HEK293T (cell line): ENCODE results near the gene TNIK.

ENCODE experiments used
- CTCF ChIA-PET: fragments of 350-600 bp; formaldehyde crosslinking; extraction: SDS; loops from one replicate; lab custom pipeline; 2021; ENCODE audit warnings: antibody characterized with exemption, inconsistent platforms; lab: Yijun Ruan, JAX
- POLR2A ChIA-PET: fragments of 350-600 bp; formaldehyde crosslinking; extraction: SDS; loops from one replicate; lab custom pipeline; 2020; ENCODE audit warnings: antibody characterized with exemption, inconsistent platforms; lab: Yijun Ruan, JAX
- DNase-seq: peaks from one replicate; pipeline ENCODE4 v3.0.0; 2012; ENCODE audit warnings: mixed read lengths; ENCODE audit errors: extremely low spot score
- ARNT ChIP-seq: fragments of 450-650 bp; IDR thresholded peaks from 2 replicates; pipeline ENCODE4 v1.6.1; 2017; ENCODE audit warnings: mild to moderate bottlenecking
- BHLHE40 ChIP-seq: fragments of 450-650 bp; IDR thresholded peaks from 2 replicates; pipeline ENCODE4 v1.6.1; 2016; ENCODE audit warnings: mild to moderate bottlenecking, moderate library complexity, borderline replicate concordance
- CTBP1 ChIP-seq: fragments of 450-650 bp; IDR thresholded peaks from 2 replicates; pipeline ENCODE4 v1.6.1; 2016; ENCODE audit warnings: borderline replicate concordance
- ELF4 ChIP-seq: fragments of 450-650 bp; IDR thresholded peaks from 2 replicates; pipeline ENCODE4 v1.6.1; 2017; ENCODE audit warnings: antibody characterized with exemption
- FOXA1 ChIP-seq: fragments of 450-650 bp; IDR thresholded peaks from 2 replicates; pipeline ENCODE4 v1.6.1; 2016; ENCODE audit warnings: mild to moderate bottlenecking
- FOXK2 ChIP-seq: fragments of 450-650 bp; IDR thresholded peaks from 2 replicates; pipeline ENCODE4 v1.6.1; 2016; ENCODE audit warnings: mild to moderate bottlenecking
- FOXM1 ChIP-seq: fragments of 450-650 bp; IDR thresholded peaks from 2 replicates; pipeline ENCODE4 v1.6.1; 2017; ENCODE audit warnings: mild to moderate bottlenecking, borderline replicate concordance
- HDGF ChIP-seq: fragments of 450-650 bp; IDR thresholded peaks from 2 replicates; pipeline ENCODE4 v1.6.1; 2017; ENCODE audit warnings: antibody characterized with exemption, borderline replicate concordance
- L3MBTL2 ChIP-seq: fragments of 450-650 bp; conservative IDR thresholded peaks from 2 replicates; pipeline ENCODE4 v1.6.1; 2016; ENCODE audit warnings: mild to moderate bottlenecking
- LEF1 ChIP-seq: fragments of 450-650 bp; IDR thresholded peaks from 2 replicates; pipeline ENCODE4 v1.6.1; 2017; ENCODE audit warnings: mild to moderate bottlenecking, borderline replicate concordance
- NFRKB ChIP-seq: fragments of 450-650 bp; IDR thresholded peaks from 2 replicates; pipeline ENCODE4 v1.6.1; 2016; ENCODE audit warnings: mild to moderate bottlenecking, moderate library complexity
- PKNOX1 ChIP-seq: fragments of 450-650 bp; IDR thresholded peaks from 2 replicates; pipeline ENCODE4 v1.6.1; 2016
- SP1 ChIP-seq: fragments of 450-650 bp; IDR thresholded peaks from 2 replicates; pipeline ENCODE4 v1.6.1; 2017
- SUZ12 ChIP-seq: fragments of 450-650 bp; IDR thresholded peaks from 2 replicates; pipeline ENCODE4 v1.6.1; 2016; ENCODE audit warnings: mild to moderate bottlenecking
- TARDBP ChIP-seq: fragments of 450-650 bp; IDR thresholded peaks from 2 replicates; pipeline ENCODE4 v1.6.1; 2016
- ZNF384 ChIP-seq: fragments of 450-650 bp; IDR thresholded peaks from 2 replicates; pipeline ENCODE4 v1.6.1; 2016

TNIK gene

GRCh38 chr3:171192176-171192854 is 267.9 kb downstream of the TNIK start:
- peak; percentile 22 for DNase-seq
- ChIA-PET CTCF (no interaction called here), POLR2A (no interaction called here)

DNA sequence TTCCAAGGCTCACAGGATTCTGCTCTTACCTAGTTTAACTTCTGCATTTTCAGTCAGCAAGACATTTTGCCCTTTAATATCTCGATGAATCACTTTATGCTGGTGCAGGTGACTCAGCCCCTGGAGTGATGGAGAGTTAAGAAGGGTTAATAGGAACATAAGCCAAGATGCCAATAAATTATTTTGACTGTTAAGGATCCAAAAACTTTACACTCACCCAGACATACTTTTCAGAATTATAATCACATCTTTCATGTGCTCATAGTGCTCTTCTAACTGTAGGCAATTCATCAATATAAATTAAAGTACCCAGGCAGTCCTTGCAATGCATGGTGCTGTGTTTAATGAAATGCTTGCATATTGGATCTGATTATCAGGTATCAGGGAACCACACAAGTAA is 269.5 kb downstream of the TNIK start:
- ChIA-PET CTCF (no interaction called here), POLR2A (no interaction called here)
- DNase-seq, result no peak
- TF ChIP-seq ARNT (no peak), L3MBTL2 (no peak), CTBP1 (no peak), BHLHE40 (no peak)

More at GRCh38 chr3:171192176-171192854, 267.9 kb downstream of the TNIK start:
- TF ChIP-seq NFRKB (no peak), ZNF384 (no peak), PKNOX1 (peak; percentile 81), TARDBP (no peak), FOXA1 (no peak), SP1 (no peak), HDGF (no peak), L3MBTL2 (no peak), ELF4 (no peak), ARNT (no peak), BHLHE40 (no peak), CTBP1 (peak; percentile 76)

- CTCF ChIA-PET, result no interaction called here
- POLR2A ChIA-PET, result no interaction called here
- no peak for TF ChIP-seq ARNT
- TF ChIP-seq L3MBTL2, result no peak
- DNase-seq, result no peak
Measured at GRCh38 chr3:171189394-171190080, 270.7 kb downstream of the TNIK start.

- peak; percentile 49 for DNase-seq
- ChIA-PET CTCF (interaction anchor here (0.6 kb wide), 1 partner anchor 105 kb away, joined by 4 read pairs; no protein-coding TSS in a partner anchor), POLR2A (no interaction called here)
- no peak for TF ChIP-seq FOXM1
- TF ChIP-seq SP1, result no peak
- TF ChIP-seq BHLHE40, result no peak
- no peak for TF ChIP-seq CTBP1
- TF ChIP-seq ELF4, result no peak
- no peak for TF ChIP-seq L3MBTL2
Measured at GRCh38 chr3:171187706-171188290, 272.4 kb downstream of the TNIK start.

GRCh38 chr3:171186817-171187500 is 273.2 kb downstream of the TNIK start:
- CTCF ChIA-PET, result interaction anchor here (0.6 kb wide), 1 partner anchor 105 kb away, joined by 4 read pairs; no protein-coding TSS in a partner anchor
- TF ChIP-seq CTBP1, result no peak
- no peak for TF ChIP-seq ZNF384
- no peak for TF ChIP-seq BHLHE40
- TF ChIP-seq ELF4, result no peak
- no peak for TF ChIP-seq FOXM1
- TF ChIP-seq LEF1, result no peak
- no peak for TF ChIP-seq SP1
- no peak for TF ChIP-seq ARNT
- no peak for TF ChIP-seq NFRKB
- no peak for TF ChIP-seq TARDBP
- no peak for TF ChIP-seq HDGF
- no peak for TF ChIP-seq FOXK2
- no peak for TF ChIP-seq FOXA1
- TF ChIP-seq PKNOX1, result no peak
- TF ChIP-seq L3MBTL2, result no peak
- POLR2A ChIA-PET, result no interaction called here
- no peak for DNase-seq

DNA sequence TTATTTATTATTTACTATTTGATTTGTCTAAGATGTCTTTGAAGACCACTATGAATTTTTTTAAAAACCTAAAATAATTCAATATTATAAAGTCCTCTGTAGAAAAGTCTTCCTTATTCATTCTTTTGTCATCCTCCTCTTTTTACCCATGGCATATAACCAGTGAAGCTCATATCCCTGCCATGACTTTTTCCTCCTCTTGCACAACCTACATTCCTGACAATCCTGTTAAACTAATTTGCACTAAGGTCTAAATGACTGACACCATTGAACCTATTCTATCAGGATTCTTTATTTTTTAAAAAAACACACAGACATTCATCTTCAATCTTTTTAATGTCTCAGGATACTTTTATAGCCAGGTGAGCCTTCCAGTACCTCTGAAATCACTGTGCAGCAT is 273.8 kb downstream of the TNIK start:
- CTCF ChIA-PET, result no interaction called here
- TF ChIP-seq LEF1 (no peak), NFRKB (no peak), FOXK2 (no peak), ZNF384 (no peak), ELF4 (no peak), PKNOX1 (no peak), TARDBP (no peak), HDGF (no peak), FOXA1 (no peak), FOXM1 (no peak), SP1 (no peak), ARNT (no peak), SUZ12 (no peak)
- no peak for DNase-seq
- POLR2A ChIA-PET, result no interaction called here
